ENCODE measurements around the gene SPOP.
A peak's percentile ranks its signal among the peaks of the same experiment; 100 is the strongest.

SPOP gene

GRCh38 chr17:49695698-49696232 is 17.9 kb upstream of the SPOP start:
- Histone ChIP-seq H3K9ac (ENCODE audit: low read length) (no peak overlapping the region), H4K20me1 (ENCODE audit: low read depth, low read length) (no peaks in the 10 kb centered on the region), H3K27ac (ENCODE audit: low read depth, low read length) (no peak overlapping the region), H3K4me3 (ENCODE audit: insufficient read depth, low read length, poor library complexity, severe bottlenecking) (no peak overlapping the region), H3K4me2 (ENCODE audit: low read depth, low read length, poor library complexity, severe bottlenecking) (no peak overlapping the region), H3K9me2 (replicated peaks; ENCODE audit: insufficient read depth, low read length) (no peaks in the 10 kb centered on the region), H3K9me3 (ENCODE audit: insufficient read depth, low read length) (no peaks in the 10 kb centered on the region), H2AFZ (ENCODE audit: low read depth, low read length, severe bottlenecking) (no peak overlapping the region), H3F3A (ENCODE audit: insufficient read depth) (no peaks in the 10 kb centered on the region), H3K79me2 (ENCODE audit: insufficient read depth, low read length) (no peaks in the 10 kb centered on the region), H3K36me3 (ENCODE audit: low read length) (0 out of 2 replicates have a peak, but pooled peaks cover 3% of the 10 kb centered on the region), H3K27me3 (ENCODE audit: low read length) (no peaks in the 10 kb centered on the region)
- no peak for TF ChIP-seq EZH2phosphoT487 (conservative IDR thresholded peaks at IDR 0.05; ENCODE audit: low read length)
- no peak for TF ChIP-seq CTCF (IDR thresholded peaks at IDR 0.05; ENCODE audit: insufficient read depth, low read length, poor library complexity, severe bottlenecking)

- no peak for TF ChIP-seq EZH2phosphoT487 (conservative IDR thresholded peaks at IDR 0.05; ENCODE audit: low read length)
- TF ChIP-seq CTCF (IDR thresholded peaks at IDR 0.05; ENCODE audit: insufficient read depth, low read length, poor library complexity, severe bottlenecking): peak; percentile 97
- Histone ChIP-seq H3K4me3 (ENCODE audit: insufficient read depth, low read length, poor library complexity, severe bottlenecking) (no peak overlapping the region), H3K27me3 (ENCODE audit: low read length) (no peaks in the 10 kb centered on the region), H3K36me3 (ENCODE audit: low read length) (no peaks in the 10 kb centered on the region), H2AFZ (ENCODE audit: low read depth, low read length, severe bottlenecking) (no peak overlapping the region), H4K20me1 (ENCODE audit: low read depth, low read length) (no peaks in the 10 kb centered on the region), H3K79me2 (ENCODE audit: insufficient read depth, low read length) (no peaks in the 10 kb centered on the region), H3K9me3 (ENCODE audit: insufficient read depth, low read length) (no peaks in the 10 kb centered on the region), H3K27ac (ENCODE audit: low read depth, low read length) (no peak overlapping the region), H3F3A (ENCODE audit: insufficient read depth) (no peaks in the 10 kb centered on the region), H3K4me2 (ENCODE audit: low read depth, low read length, poor library complexity, severe bottlenecking) (no peak overlapping the region), H3K9ac (ENCODE audit: low read length) (no peak overlapping the region), H3K9me2 (replicated peaks; ENCODE audit: insufficient read depth, low read length) (no peaks in the 10 kb centered on the region)
These were observed 17.2 kb upstream of the SPOP start for GRCh38 chr17:49694847-49695697.

- Histone ChIP-seq H3K9me2 (replicated peaks; ENCODE audit: insufficient read depth, low read length) (no peaks in the 10 kb centered on the region), H3K4me3 (ENCODE audit: insufficient read depth, low read length, poor library complexity, severe bottlenecking) (no peak overlapping the region), H3K27ac (ENCODE audit: low read depth, low read length) (no peak overlapping the region), H3K79me2 (ENCODE audit: insufficient read depth, low read length) (no peaks in the 10 kb centered on the region), H3K9ac (ENCODE audit: low read length) (no peak overlapping the region), H3K4me2 (ENCODE audit: low read depth, low read length, poor library complexity, severe bottlenecking) (no peak overlapping the region), H4K20me1 (ENCODE audit: low read depth, low read length) (no peaks in the 10 kb centered on the region), H3F3A (ENCODE audit: insufficient read depth) (no peaks in the 10 kb centered on the region), H2AFZ (ENCODE audit: low read depth, low read length, severe bottlenecking) (no peak overlapping the region), H3K36me3 (ENCODE audit: low read length) (no peaks in the 10 kb centered on the region), H3K27me3 (ENCODE audit: low read length) (no peaks in the 10 kb centered on the region), H3K9me3 (ENCODE audit: insufficient read depth, low read length) (no peaks in the 10 kb centered on the region)
- TF ChIP-seq CTCF (IDR thresholded peaks at IDR 0.05; ENCODE audit: insufficient read depth, low read length, poor library complexity, severe bottlenecking) (no peak), EZH2phosphoT487 (conservative IDR thresholded peaks at IDR 0.05; ENCODE audit: low read length) (no peak)
These were observed 14.9 kb upstream of the SPOP start for GRCh38 chr17:49692751-49693150.

Data from SU-DHL-6 (cell line).